ENCODE results near the gene FRYL. TPM values are rescaled to one million over a fixed set of nuclear protein-coding genes. Genes with fewer than 3 reads are reported as not detected.
A peak's percentile ranks its signal among the peaks of the same experiment; 100 is the strongest.

Gene FRYL
- total RNA-seq, 1 donor = 42.0 TPM

DNA sequence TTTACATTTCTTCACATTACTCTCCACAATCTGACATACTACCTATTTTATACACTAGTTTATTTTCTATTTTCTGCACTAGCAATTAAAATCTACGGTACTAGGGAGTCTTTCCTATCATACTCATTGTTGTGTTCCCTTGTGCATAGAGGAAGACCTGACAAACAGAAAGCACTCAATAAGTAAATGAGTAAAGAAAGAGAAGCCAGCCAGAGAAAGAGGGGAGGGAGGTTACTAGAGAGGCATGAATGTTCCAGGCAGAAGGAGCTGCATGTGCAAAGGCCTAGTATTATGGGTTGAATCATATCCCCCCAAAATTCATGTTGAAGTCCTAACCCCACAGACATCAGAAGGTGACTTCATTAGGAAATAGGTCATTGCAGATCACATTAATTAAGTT, 176.0 kb downstream of the FRYL start:
- Histone ChIP-seq H3K4me3 (ENCODE audit: insufficient read depth, low read length) (no peak overlapping the region), H3K9me3 (ENCODE audit: low read depth, low read length) (no peaks in the 10 kb centered on the region), H3K27me3 (ENCODE audit: insufficient read depth, low read length) (no peaks in the 10 kb centered on the region), H2AFZ (ENCODE audit: low read length) (no peak overlapping the region), H3K79me2 (ENCODE audit: insufficient read depth, low read length) (no peaks in the 10 kb centered on the region), H3K27ac (ENCODE audit: low read depth, low read length) (no peak overlapping the region), H4K20me1 (ENCODE audit: insufficient read depth, low read length) (no peaks in the 10 kb centered on the region), H3K4me2 (ENCODE audit: insufficient read depth, low read length) (no peak overlapping the region), H3K4me1 (ENCODE audit: insufficient read depth, low read length) (peaks cover 13% of the 10 kb centered on the region), H3K36me3 (ENCODE audit: insufficient read depth, low read length) (peaks cover 2% of the 10 kb centered on the region)
- no peak for DNase-seq (ENCODE audit: insufficient read length, low spot score, missing footprints)
- TF ChIP-seq, protein P1, sequence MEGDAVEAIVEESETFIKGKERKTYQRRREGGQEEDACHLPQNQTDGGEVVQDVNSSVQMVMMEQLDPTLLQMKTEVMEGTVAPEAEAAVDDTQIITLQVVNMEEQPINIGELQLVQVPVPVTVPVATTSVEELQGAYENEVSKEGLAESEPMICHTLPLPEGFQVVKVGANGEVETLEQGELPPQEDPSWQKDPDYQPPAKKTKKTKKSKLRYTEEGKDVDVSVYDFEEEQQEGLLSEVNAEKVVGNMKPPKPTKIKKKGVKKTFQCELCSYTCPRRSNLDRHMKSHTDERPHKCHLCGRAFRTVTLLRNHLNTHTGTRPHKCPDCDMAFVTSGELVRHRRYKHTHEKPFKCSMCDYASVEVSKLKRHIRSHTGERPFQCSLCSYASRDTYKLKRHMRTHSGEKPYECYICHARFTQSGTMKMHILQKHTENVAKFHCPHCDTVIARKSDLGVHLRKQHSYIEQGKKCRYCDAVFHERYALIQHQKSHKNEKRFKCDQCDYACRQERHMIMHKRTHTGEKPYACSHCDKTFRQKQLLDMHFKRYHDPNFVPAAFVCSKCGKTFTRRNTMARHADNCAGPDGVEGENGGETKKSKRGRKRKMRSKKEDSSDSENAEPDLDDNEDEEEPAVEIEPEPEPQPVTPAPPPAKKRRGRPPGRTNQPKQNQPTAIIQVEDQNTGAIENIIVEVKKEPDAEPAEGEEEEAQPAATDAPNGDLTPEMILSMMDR (IDR thresholded peaks at IDR 0.05; ENCODE audit: extremely low read depth, low read depth, low read length) = no peak

DNA sequence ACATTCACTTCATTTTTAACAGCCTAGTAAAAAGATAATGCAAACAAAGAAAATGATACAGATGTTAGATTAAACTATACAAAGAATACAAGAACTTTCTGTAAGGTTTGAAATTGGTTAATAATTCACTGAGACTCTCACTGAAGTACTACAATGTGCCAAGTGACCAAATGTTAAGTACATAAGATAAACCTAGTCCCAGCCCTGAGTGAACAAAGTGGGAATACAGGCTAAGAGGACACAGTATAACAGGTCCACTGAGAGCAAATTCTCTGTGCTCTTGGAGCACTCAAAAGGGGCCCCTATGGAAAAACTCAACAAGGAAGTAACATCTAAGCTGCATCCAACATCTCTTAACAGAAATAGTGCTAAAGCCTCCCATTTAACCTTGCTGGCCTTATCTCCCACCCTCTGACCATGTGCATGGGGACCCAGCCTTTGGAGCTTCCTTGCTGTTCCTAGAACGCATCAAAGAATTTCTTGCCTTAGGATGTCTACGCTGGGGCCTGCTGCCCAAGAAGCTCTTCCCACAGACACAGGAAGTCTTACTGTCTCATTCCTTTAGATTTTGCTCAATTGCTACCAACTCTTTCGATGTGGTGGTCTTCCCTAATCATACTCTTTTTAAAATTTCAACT, 176.6 kb downstream of the FRYL start:
- no peaks in the 10 kb centered on the region for H4K20me1 ChIP-seq (ENCODE audit: insufficient read depth, low read length)
- DNase-seq (ENCODE audit: insufficient read length, low spot score, missing footprints) = no peak
- peaks cover 13% of the 10 kb centered on the region for H3K4me1 ChIP-seq (ENCODE audit: insufficient read depth, low read length)
- H2AFZ ChIP-seq (ENCODE audit: low read length) = no peak overlapping the region
- no peaks in the 10 kb centered on the region for H3K36me3 ChIP-seq (ENCODE audit: insufficient read depth, low read length)
- H3K79me2 ChIP-seq (ENCODE audit: insufficient read depth, low read length) = no peaks in the 10 kb centered on the region
- H3K27ac ChIP-seq (ENCODE audit: low read depth, low read length) = peak overlapping the region; percentile 76
- no peak overlapping the region for H3K4me3 ChIP-seq (ENCODE audit: insufficient read depth, low read length)
- TF ChIP-seq, protein P1 (IDR thresholded peaks at IDR 0.05; ENCODE audit: extremely low read depth, low read depth, low read length) = no peak
- H3K9me3 ChIP-seq (ENCODE audit: low read depth, low read length) = no peaks in the 10 kb centered on the region
- no peak overlapping the region for H3K4me2 ChIP-seq (ENCODE audit: insufficient read depth, low read length)
- no peaks in the 10 kb centered on the region for H3K27me3 ChIP-seq (ENCODE audit: insufficient read depth, low read length)

DNA sequence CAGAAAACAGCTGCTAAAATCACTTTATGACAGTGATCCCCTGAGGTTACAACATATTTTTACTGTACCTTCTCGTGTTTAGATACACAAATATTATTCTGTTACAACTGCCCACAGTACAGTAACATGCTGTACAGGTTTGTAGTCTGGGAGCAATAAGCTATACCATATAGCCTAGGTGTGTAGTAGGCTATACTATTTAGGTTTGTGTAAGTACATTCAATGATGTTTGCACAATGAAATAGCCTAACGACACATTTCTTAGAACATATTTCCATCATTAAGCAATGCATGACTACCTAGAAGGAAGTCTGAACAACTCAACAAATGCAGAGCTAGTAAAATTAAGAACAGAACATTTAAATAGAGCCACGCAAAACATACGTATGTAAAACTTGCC, 177.3 kb downstream of the FRYL start:
- Histone ChIP-seq H3K36me3 (ENCODE audit: insufficient read depth, low read length) (no peaks in the 10 kb centered on the region), H3K27me3 (ENCODE audit: insufficient read depth, low read length) (no peaks in the 10 kb centered on the region), H3K79me2 (ENCODE audit: insufficient read depth, low read length) (no peaks in the 10 kb centered on the region), H3K4me1 (ENCODE audit: insufficient read depth, low read length) (peaks cover 13% of the 10 kb centered on the region), H3K4me2 (ENCODE audit: insufficient read depth, low read length) (peak overlapping the region; percentile 71), H3K27ac (ENCODE audit: low read depth, low read length) (peak overlapping the region; percentile 76), H2AFZ (ENCODE audit: low read length) (no peak overlapping the region), H3K4me3 (ENCODE audit: insufficient read depth, low read length) (no peak overlapping the region), H3K9me3 (ENCODE audit: low read depth, low read length) (no peaks in the 10 kb centered on the region), H4K20me1 (ENCODE audit: insufficient read depth, low read length) (no peaks in the 10 kb centered on the region)
- TF ChIP-seq, protein P1 (IDR thresholded peaks at IDR 0.05; ENCODE audit: extremely low read depth, low read depth, low read length) = no peak
- DNase-seq (ENCODE audit: insufficient read length, low spot score, missing footprints) = no peak

DNA sequence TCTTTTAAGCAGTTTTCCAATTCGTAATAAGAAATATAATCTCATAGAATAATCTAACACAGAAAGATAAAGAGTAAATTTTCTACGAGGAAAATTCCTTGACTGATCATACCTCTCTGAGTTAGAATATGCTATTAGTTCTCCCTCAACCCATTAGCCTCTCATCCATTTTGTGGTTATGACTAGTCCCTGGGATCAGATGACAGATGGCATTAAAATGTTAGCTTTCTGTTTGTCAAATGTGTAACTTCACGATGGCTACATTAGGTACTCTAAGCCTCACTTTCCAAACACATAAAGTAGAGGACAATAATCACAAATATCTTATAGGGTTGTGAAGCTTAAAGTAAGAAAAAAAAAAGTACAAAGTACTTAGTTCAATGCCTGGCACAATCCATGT, 177.9 kb downstream of the FRYL start:
- Histone ChIP-seq H3K4me1 (ENCODE audit: insufficient read depth, low read length) (peaks cover 13% of the 10 kb centered on the region), H3K27me3 (ENCODE audit: insufficient read depth, low read length) (no peaks in the 10 kb centered on the region), H4K20me1 (ENCODE audit: insufficient read depth, low read length) (no peaks in the 10 kb centered on the region), H3K36me3 (ENCODE audit: insufficient read depth, low read length) (no peaks in the 10 kb centered on the region), H3K4me3 (ENCODE audit: insufficient read depth, low read length) (no peak overlapping the region), H3K79me2 (ENCODE audit: insufficient read depth, low read length) (no peaks in the 10 kb centered on the region), H3K27ac (ENCODE audit: low read depth, low read length) (peak overlapping the region; percentile 76), H3K4me2 (ENCODE audit: insufficient read depth, low read length) (peak overlapping the region; percentile 71), H2AFZ (ENCODE audit: low read length) (no peak overlapping the region), H3K9me3 (ENCODE audit: low read depth, low read length) (no peaks in the 10 kb centered on the region)
- TF ChIP-seq, protein P1 (IDR thresholded peaks at IDR 0.05; ENCODE audit: extremely low read depth, low read depth, low read length) = no peak
- DNase-seq (ENCODE audit: insufficient read length, low spot score, missing footprints) = peak; percentile 80
